Loucy (cell line): ENCODE data around the gene THRSP.

Source experiments
- CTCF ChIP-seq: fragments of 200-600 bp; sonication (generic); conservative IDR thresholded peaks from 2 replicates; pipeline ENCODE4 v1.5.1; 2014; ENCODE audit warnings: mild to moderate bottlenecking, antibody characterized with exemption, low read length
- EZH2phosphoT487 ChIP-seq: fragments of 200-600 bp; IDR thresholded peaks from 2 replicates; pipeline ENCODE4 v1.6.1; 2018; ENCODE audit warnings: antibody characterized with exemption, mild to moderate bottlenecking, moderate library complexity, borderline replicate concordance

DNA sequence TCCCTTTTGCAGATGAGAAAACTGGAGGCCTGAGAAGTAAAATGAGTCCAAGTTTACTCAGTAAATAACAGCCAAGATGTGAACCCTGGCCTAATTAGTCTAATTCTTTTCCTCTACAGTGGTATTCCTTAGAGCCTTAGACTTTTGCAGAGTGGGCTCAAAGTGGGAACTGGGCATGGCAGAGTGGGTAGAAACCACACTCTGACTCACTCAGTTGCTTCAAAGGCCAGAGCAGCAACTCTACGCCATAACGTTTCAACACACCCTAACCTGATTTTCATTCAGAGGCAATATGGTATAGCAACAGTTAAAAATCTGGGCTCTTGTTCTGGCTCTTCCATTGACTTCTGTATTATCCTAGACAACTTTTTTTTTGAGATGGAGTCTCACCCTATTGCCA, 2.8 kb downstream of the THRSP start:
- TF ChIP-seq CTCF (no peak), EZH2phosphoT487 (no peak)
